AG04449 (cell line): Measurements from ENCODE around the gene SULT4A1.

Source experiments
- CTCF ChIA-PET: fragments of 350-600 bp; formaldehyde crosslinking; extraction: SDS; loops from one replicate; lab custom pipeline; 2021; ENCODE audit warnings: antibody characterized with exemption; lab: Yijun Ruan, JAX
- POLR2A ChIA-PET: fragments of 400-600, 350-600 bp; formaldehyde crosslinking; extraction: SDS; loops from one replicate; lab custom pipeline; 2020; ENCODE audit warnings: antibody characterized with exemption, inconsistent platforms; lab: Yijun Ruan, JAX
- DNase-seq: peaks from one replicate; pipeline ENCODE4 v3.0.0-alpha.2; 2010; ENCODE audit warnings: low read depth, low spot score
- H3K4me3 ChIP-seq: 2 replicates; pipeline ENCODE4 v1.5.1; 2011; ENCODE audit warnings: low read depth, mild to moderate bottlenecking, control low read depth, low read length
- TF ChIP-seq, protein P1 (sequence below): IDR thresholded peaks from one replicate; pipeline ENCODE4 v1.5.1; 2011; ENCODE audit warnings: mild to moderate bottlenecking, moderate library complexity, low read length, control low read depth, inconsistent platforms; ENCODE audit not compliant: insufficient read depth; ENCODE audit errors: missing control alignments

The SULT4A1 gene

DNA sequence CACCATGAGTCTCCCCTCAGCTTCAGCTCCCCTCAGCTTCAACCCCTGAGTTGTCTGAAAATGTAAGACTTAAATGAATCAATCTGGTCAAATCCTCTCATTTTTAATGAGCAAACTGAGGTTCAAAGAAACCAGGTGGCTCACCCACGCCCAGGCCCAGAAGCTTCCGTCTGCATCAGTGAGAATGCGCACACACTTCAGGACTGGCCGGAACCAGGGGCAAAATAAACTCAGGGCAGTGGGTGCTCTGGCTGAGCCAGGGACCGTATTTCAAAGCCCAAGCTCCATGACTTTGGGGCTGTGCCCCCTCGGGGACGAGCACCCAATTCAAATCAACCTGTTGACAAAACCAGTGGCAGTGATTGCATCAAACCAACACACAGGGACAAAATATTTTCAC is 3.1 kb downstream of the SULT4A1 start:
- TF ChIP-seq, protein P1, sequence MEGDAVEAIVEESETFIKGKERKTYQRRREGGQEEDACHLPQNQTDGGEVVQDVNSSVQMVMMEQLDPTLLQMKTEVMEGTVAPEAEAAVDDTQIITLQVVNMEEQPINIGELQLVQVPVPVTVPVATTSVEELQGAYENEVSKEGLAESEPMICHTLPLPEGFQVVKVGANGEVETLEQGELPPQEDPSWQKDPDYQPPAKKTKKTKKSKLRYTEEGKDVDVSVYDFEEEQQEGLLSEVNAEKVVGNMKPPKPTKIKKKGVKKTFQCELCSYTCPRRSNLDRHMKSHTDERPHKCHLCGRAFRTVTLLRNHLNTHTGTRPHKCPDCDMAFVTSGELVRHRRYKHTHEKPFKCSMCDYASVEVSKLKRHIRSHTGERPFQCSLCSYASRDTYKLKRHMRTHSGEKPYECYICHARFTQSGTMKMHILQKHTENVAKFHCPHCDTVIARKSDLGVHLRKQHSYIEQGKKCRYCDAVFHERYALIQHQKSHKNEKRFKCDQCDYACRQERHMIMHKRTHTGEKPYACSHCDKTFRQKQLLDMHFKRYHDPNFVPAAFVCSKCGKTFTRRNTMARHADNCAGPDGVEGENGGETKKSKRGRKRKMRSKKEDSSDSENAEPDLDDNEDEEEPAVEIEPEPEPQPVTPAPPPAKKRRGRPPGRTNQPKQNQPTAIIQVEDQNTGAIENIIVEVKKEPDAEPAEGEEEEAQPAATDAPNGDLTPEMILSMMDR, result no peak
- ChIA-PET POLR2A (no interaction called here), CTCF (no interaction called here)

DNA sequence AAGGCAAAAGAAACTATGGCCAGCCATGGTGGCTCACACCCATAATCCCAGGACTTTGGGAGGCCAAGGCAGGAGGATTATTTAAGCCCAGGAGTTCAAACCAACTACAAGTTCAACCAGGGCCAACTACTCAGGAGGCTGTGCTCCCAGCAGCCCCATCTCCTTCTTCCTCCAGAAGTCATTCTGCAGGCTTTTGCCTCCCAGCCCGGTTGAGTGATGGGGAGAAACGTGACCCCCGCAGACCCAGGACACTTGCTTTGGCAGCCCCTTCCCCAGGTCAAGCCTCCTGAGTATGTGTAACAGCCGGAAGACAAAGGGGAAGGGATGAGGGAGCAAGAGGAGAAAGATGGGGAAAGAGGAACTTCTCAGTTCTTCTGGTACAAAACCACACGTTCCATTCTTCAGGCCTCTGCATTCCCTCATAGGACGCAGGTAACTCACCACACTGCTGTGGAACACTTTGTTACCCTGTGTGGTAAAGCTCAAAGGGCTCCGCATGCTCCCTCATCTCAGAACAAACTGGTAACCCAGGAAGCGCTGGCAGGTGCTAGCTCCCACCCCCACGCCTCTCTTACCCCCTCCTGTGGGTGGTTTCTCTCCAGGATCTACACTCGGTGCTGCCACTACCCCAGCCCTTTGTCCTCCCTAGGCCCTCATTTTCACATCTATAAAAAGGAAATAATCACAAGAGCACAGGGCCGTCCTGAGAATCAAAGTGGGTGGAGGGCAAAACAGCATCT is 4.0 kb downstream of the SULT4A1 start:
- TF ChIP-seq, protein P1, result no peak
- ChIA-PET CTCF (no interaction called here), POLR2A (no interaction called here)
- DNase-seq, result no peak
- H3K4me3 ChIP-seq, result no peak overlapping the region

More for the DNA sequence above, 3.1 kb downstream of the SULT4A1 start:
- no peak overlapping the region for H3K4me3 ChIP-seq
- no peak for DNase-seq

DNA sequence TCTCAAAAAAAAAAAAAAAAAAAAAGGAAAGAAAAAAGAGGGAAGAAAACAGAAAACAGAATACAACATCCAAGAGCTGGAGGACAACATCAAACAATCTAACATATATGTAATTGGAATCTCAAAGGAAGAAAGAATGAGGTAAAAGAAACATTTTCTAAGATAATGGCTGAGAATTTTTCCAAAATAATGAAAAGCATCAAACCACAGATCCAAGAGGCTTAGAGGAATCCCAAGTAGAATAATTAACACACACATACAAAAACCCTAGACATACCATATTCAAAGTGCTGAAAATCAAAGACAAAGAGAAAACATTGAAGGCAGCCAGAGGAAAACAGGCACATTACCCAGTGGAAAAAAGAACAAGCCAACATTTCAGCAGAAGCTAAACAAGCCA is 4.9 kb downstream of the SULT4A1 start:
- POLR2A ChIA-PET, result no interaction called here
- TF ChIP-seq, protein P1, result no peak
- DNase-seq, result no peak
- no peak overlapping the region for H3K4me3 ChIP-seq
- CTCF ChIA-PET, result interaction anchor here (0.8 kb wide), 1 partner anchor 28 kb away, joined by 4 read pairs; no protein-coding TSS in a partner anchor

DNA sequence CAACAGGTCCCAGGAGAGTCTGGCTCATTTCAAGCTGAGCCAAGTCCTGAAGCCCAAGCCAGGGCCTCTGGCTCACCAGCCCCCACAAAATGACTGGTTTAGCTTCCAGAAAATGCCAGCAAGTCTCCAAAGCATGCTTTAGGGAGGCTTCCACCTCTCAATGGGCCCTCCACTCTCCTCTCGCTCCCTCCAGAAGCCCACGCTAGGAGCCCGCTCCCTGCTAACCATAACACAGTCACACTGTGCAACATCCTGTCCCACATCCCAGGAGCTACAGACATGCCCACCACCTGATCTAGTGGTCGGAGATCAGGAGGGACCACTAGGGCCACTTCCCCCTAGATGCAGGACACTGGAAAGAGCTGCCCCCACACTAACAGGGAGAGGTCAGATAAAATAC is 6.9 kb downstream of the SULT4A1 start:
- POLR2A ChIA-PET, result no interaction called here
- DNase-seq, result no peak
- CTCF ChIA-PET, result no interaction called here
- TF ChIP-seq, protein P1, result no peak
- H3K4me3 ChIP-seq, result no peak overlapping the region

DNA sequence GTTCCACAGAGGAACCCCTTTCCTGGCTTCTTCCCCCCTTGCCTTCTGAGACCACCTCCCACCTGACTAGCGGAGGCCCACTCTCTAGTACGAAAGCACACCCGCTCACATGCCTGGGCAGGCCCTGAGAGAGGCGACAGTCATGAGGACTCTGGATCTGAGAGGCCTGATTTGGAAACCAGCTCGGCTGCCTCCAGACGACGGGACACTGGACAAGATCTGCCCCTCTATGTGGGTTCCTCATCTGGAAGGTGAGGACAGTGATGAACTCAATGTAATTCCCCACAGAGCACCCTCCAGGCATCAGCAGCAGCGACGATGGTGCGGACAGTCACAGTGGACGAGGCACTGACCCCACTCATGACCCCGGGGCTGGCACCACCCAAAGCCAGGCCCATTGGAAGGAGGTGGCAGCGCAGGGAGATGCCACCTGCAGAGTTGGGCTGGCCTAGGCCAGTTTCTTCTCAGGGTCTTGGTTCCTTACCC is 7.5 kb downstream of the SULT4A1 start:
- no peak overlapping the region for H3K4me3 ChIP-seq
- POLR2A ChIA-PET, result no interaction called here
- CTCF ChIA-PET, result no interaction called here
- no peak for DNase-seq
- TF ChIP-seq, protein P1, result no peak

DNA sequence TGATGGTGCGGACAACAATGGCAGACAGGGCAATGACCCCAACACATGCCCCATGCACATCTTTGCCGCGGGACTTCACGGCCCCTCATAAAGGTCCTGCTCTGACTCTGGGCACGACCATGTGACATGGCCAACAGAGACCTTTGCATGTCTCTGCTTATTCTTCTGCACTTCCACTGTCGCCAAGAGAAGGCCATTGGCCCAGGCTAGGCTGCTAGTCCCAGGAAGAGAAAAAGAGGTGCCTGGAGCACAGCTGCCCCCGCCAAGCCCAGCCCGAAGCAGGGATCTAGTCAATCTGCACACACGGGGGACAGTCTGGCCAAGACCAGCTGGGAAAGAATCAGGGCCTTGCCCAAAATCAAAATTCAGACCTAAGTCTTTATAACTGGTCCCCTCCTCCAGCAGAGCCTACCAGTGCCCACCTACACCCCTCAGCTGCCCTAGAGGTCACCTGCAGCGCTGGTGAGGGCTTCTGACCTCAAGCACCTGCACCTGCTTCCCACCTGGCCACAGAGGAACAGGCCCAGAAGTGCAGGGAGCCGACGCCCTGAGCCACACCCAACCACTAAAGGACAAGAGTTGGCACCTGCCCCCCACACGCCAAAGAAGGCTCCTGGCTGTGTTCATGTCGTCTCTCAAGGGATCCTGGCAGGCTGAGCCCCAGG is 8.1 kb downstream of the SULT4A1 start:
- ChIA-PET POLR2A (no interaction called here), CTCF (no interaction called here)
- TF ChIP-seq, protein P1, result no peak
- no peak for DNase-seq
- no peak overlapping the region for H3K4me3 ChIP-seq
